Spleen (tissue), 7 donors: ENCODE measurements around the gene MX2.

Experiments used
- POLR2A ChIP-seq, 3 donors: fragments of 450-650 bp; IDR thresholded peaks; one replicate each; pipeline ENCODE4 v1.5.1; 2017; ENCODE audit warnings: antibody characterized with exemption in 3 of 3, mild to moderate bottlenecking in 1 of 3
- TF ChIP-seq, protein P1 (sequence below), 11 experiments: fragments of 200-600 bp in 7 of 11; fragments of 450-650 bp in 4 of 11; sonication (generic) in 4 of 11; IDR thresholded peaks in 8 of 11; conservative IDR thresholded peaks in 3 of 11; 1 replicate in 7 of 11; 2 replicates in 4 of 11; pipeline versions ENCODE4 v1.4.0 to v1.8.0; 2016 to 2021; ENCODE audit warnings: antibody characterized with exemption in 11 of 11, inconsistent platforms in 4 of 11, mild to moderate bottlenecking in 1 of 11
- donor health status: DM: no; HTN: no; CAD: no; lungs with moderate emphysema.
- donor health status: DM: no; HTN: no; CAD: no.
- donor health status: DM: no; HTN: no; CAD: no.

DNA sequence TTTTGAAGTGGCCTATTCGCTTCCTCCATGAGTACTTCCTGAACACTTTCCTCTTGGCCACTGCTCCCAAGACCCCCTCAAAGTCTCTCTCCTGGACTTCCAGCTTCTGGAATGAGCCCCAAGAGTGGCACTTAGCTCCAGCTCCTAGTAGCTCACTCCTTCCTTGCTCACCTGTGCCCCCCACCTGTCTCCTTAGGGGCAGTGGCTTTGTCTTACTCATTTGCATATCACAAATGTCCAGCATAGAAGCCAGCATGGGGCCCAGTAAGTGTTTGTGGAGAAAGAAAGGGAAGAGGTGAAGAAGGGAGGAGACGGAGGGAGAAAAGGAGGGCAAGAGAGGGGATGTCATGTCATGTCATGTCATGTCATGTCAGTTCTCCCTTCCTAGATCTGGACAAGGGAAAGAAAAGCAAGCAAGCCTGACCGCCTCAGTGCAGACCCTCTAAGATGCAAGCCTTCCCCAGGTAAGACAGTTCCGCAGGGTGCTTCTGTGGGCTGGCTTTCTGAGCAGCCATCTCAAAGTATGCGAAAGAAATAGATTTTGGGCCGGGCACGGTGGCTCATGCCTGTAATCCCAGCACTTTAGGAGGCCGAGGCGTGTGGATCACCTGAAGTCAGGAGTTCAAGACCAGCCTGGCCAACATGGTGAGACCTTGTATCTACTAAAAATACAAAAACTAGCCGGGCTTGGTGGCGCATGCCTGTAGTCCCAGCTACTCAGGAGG, 57.3 kb downstream of the MX2 start:
- TF ChIP-seq, protein P1, sequence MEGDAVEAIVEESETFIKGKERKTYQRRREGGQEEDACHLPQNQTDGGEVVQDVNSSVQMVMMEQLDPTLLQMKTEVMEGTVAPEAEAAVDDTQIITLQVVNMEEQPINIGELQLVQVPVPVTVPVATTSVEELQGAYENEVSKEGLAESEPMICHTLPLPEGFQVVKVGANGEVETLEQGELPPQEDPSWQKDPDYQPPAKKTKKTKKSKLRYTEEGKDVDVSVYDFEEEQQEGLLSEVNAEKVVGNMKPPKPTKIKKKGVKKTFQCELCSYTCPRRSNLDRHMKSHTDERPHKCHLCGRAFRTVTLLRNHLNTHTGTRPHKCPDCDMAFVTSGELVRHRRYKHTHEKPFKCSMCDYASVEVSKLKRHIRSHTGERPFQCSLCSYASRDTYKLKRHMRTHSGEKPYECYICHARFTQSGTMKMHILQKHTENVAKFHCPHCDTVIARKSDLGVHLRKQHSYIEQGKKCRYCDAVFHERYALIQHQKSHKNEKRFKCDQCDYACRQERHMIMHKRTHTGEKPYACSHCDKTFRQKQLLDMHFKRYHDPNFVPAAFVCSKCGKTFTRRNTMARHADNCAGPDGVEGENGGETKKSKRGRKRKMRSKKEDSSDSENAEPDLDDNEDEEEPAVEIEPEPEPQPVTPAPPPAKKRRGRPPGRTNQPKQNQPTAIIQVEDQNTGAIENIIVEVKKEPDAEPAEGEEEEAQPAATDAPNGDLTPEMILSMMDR (IDR thresholded peaks at IDR 0.05 in 8 of 11, conservative IDR thresholded peaks at IDR 0.05 in 3 of 11) = no peak
- no peak for TF ChIP-seq POLR2A (IDR thresholded peaks at IDR 0.05)
